ENCODE data around the gene DAB2IP.

GRCh38 chr9:121785673-121786542, 134.5 kb downstream of the DAB2IP start:
- TF ChIP-seq CTCF (IDR thresholded peaks at IDR 0.05) (no peak), ZFX (IDR thresholded peaks at IDR 0.05; ENCODE audit: borderline replicate concordance) (no peak)
